Nephron (organoid): Measurements from ENCODE around the gene CDH4.

Experiments
- H3K27ac Mint-ChIP-seq, 3 experiments: 2 replicates each; pipeline ENCODE4 v1.8.0; 2020; ENCODE audit warnings: mixed read lengths in 3 of 3, mild to moderate bottlenecking in 2 of 3, moderate library complexity in 1 of 3
- H3K27me3 Mint-ChIP-seq: 2 replicates; pipeline ENCODE4 v1.8.0; 2021; ENCODE audit warnings: low read depth, mild to moderate bottlenecking, moderate library complexity, mixed read lengths
- H3K36me3 Mint-ChIP-seq: 2 replicates; pipeline ENCODE4 v1.8.0; 2020; ENCODE audit warnings: low read depth, mixed read lengths
- H3K4me1 Mint-ChIP-seq: 2 replicates; pipeline ENCODE4 v1.8.0; 2020; ENCODE audit warnings: mixed read lengths
- H3K4me3 Mint-ChIP-seq, 3 experiments: 2 replicates each; pipeline ENCODE4 v1.8.0; 2020; ENCODE audit warnings: mild to moderate bottlenecking in 3 of 3, mixed read lengths in 3 of 3, moderate library complexity in 2 of 3
- H3K9me3 Mint-ChIP-seq: 2 replicates; pipeline ENCODE4 v1.8.0; 2020; ENCODE audit warnings: mixed read lengths
- CTCF ChIP-seq, 3 experiments: fragments of 200-600 bp; sonication (generic); IDR thresholded peaks; one replicate each; pipeline ENCODE4 v1.5.0; 2021; ENCODE audit warnings: antibody characterized with exemption in 3 of 3; ENCODE audit not compliant: unreplicated experiment in 3 of 3

CDH4 gene

DNA sequence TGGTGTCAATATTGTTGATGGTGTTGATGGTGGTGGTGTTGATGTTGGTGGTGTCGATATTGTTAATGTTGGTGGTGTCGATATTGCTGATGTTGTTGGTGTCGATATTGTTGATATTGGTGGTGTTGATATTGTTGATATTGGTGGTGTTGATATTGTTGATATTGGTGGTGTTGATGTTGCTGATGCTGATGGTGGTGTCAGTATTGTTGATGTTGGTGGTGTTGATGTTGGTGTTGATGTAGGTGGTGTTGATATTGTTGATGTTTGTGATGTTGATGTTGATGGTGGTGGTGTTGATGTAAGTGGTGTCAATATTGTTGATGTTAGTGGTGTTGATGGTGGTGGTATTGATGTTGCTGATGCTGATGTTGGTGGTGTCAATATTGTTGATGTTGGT is 240.0 kb downstream of the CDH4 start:
- no peak for TF ChIP-seq CTCF (IDR thresholded peaks at IDR 0.05; ENCODE audit: unreplicated experiment in 3 of 3)
- H3K27me3 Mint-ChIP-seq, result peaks cover 5% of the 10 kb centered on the region
- H3K4me3 Mint-ChIP-seq, result no peak overlapping the region
- no peak overlapping the region for H3K27ac Mint-ChIP-seq
- H3K4me1 Mint-ChIP-seq, result peaks cover 7% of the 10 kb centered on the region
- H3K36me3 Mint-ChIP-seq, result no peaks in the 10 kb centered on the region
- no peaks in the 10 kb centered on the region for H3K9me3 Mint-ChIP-seq

DNA sequence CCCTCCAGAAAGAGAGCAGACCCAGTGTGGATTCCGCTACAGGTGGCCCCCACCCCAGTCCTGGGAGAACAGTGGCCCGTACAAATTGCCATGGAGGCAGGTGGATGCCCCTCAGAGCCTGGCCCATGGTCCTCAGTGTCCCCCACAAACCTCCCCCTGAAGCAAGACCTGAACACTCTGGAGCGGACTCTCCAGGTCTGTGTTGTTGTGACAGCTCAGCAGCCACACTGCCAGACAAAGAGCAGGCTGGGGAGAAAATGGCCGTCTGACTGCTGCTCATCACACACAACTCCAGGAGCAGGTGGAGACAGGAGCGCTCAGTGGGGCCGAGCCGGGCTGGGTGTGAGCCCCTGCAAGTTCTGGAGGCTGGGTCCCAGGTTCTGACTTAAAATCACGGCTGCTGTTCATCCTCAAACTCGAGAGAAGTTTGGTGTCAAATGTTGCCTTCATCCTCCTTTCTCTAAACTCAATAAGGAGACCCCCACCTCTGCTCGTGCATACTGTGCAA is 241.8 kb downstream of the CDH4 start:
- H3K9me3 Mint-ChIP-seq, result no peaks in the 10 kb centered on the region
- no peaks in the 10 kb centered on the region for H3K36me3 Mint-ChIP-seq
- no peak overlapping the region for H3K4me3 Mint-ChIP-seq
- peaks cover 5% of the 10 kb centered on the region for H3K27me3 Mint-ChIP-seq
- no peak overlapping the region for H3K27ac Mint-ChIP-seq
- no peaks in the 10 kb centered on the region for H3K4me1 Mint-ChIP-seq
- TF ChIP-seq CTCF (IDR thresholded peaks at IDR 0.05; ENCODE audit: unreplicated experiment in 3 of 3), result no peak

- Mint-ChIP-seq H3K27me3 (peaks cover 5% of the 10 kb centered on the region), H3K4me3 (no peak overlapping the region), H3K4me1 (no peaks in the 10 kb centered on the region), H3K27ac (no peak overlapping the region), H3K9me3 (no peaks in the 10 kb centered on the region), H3K36me3 (no peaks in the 10 kb centered on the region)
- no peak for TF ChIP-seq CTCF (IDR thresholded peaks at IDR 0.05; ENCODE audit: unreplicated experiment in 3 of 3)
Observed at GRCh38 chr20:61494763-61495575, 242.9 kb downstream of the CDH4 start.

- peaks cover 17% of the 10 kb centered on the region for H3K27me3 Mint-ChIP-seq
- H3K4me3 Mint-ChIP-seq, result no peak overlapping the region
- H3K9me3 Mint-ChIP-seq, result no peaks in the 10 kb centered on the region
- H3K27ac Mint-ChIP-seq, result no peak overlapping the region
- H3K36me3 Mint-ChIP-seq, result no peaks in the 10 kb centered on the region
- no peak for TF ChIP-seq CTCF (IDR thresholded peaks at IDR 0.05; ENCODE audit: unreplicated experiment in 3 of 3)
- no peaks in the 10 kb centered on the region for H3K4me1 Mint-ChIP-seq
Observed at GRCh38 chr20:61497029-61497627, 245.1 kb downstream of the CDH4 start.

DNA sequence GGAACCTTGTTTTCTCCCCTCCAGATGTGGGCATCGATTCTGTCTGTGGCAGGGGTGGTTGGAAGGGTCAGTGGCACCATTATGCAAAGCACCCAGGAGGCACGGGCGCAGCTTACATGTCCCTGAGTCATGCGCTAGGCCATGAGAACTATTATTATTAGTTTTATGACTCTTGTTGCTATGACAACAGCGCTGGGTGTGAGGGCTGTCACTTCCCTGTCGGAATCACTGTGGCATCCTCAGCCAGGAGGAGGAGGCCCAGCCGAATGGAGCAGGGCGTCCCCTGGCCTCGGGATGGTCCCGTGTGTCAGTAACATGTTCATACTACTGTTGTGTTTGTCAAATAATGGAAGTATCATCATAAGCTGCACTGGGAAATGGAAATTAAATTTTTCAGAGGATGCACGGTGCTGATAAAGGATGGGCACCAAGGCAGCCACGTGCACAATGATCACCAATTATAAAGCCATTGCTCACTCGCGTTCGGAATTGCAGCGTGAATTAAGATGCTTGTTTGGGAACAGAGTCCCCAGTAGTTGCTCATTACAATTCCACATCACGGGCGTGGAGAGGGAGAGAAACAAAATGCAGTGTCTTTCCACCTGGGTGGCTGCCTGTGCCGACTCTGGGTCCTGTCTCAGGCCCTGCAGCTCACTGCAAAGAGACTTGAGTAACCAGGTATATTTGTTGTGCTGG is 247.9 kb downstream of the CDH4 start:
- H3K36me3 Mint-ChIP-seq, result no peaks in the 10 kb centered on the region
- H3K4me1 Mint-ChIP-seq, result no peaks in the 10 kb centered on the region
- TF ChIP-seq CTCF (IDR thresholded peaks at IDR 0.05; ENCODE audit: unreplicated experiment in 3 of 3), result no peak
- H3K4me3 Mint-ChIP-seq, result no peak overlapping the region
- peaks cover 18% of the 10 kb centered on the region for H3K27me3 Mint-ChIP-seq
- no peak overlapping the region for H3K27ac Mint-ChIP-seq
- no peaks in the 10 kb centered on the region for H3K9me3 Mint-ChIP-seq
